CD4-positive, alpha-beta T cell (primary cell): ENCODE measurements around the gene GBA2. TPM values are rescaled to one million over a fixed set of nuclear protein-coding genes. Genes with fewer than 3 reads are reported as not detected.

Source experiments
- ATAC-seq: fragments of 200-7000 bp; cut with Tn5 transposase; one replicate; pipeline ENCODE4 v1.10.0; 2022; ENCODE audit warnings: mild to moderate bottlenecking; ENCODE audit not compliant: poor library complexity
- CTCF ChIA-PET: fragments of 350-600 bp; sonication (Branson Sonifier 250); formaldehyde crosslinking; loops from one replicate; lab custom pipeline; 2021; ENCODE audit warnings: antibody characterized with exemption, inconsistent platforms; lab: Charles Lee
- POLR2A ChIA-PET: fragments of 350-600 bp; sonication (Branson Sonifier 250); formaldehyde crosslinking; loops from one replicate; lab custom pipeline; 2021; ENCODE audit warnings: antibody characterized with exemption, inconsistent platforms; lab: Charles Lee
- DNase-seq, 14 experiments: peaks; one replicate each; pipeline ENCODE4 v3.0.0-alpha.2; 2013 to 2020; ENCODE audit warnings: mixed read lengths in 2 of 14
- H3K27ac ChIP-seq, 2 donors: one replicate each; pipeline versions ENCODE4 v1.5.1 to v1.7.0; 2013; ENCODE audit warnings: low read length in 2 of 2, low read depth in 1 of 2, mild to moderate bottlenecking in 1 of 2
- H3K27me3 ChIP-seq, 2 experiments: 1 replicate in 1 of 2; 2 replicates in 1 of 2; pipeline versions ENCODE4 v1.6.1 to v1.7.0; 2013; ENCODE audit warnings: low read length in 2 of 2, control low read depth in 1 of 2, mild to moderate bottlenecking in 1 of 2, moderate library complexity in 1 of 2; ENCODE audit not compliant: insufficient read depth in 2 of 2, control insufficient read depth in 1 of 2
- H3K36me3 ChIP-seq: one replicate; pipeline ENCODE4 v1.6.1; 2013; ENCODE audit warnings: low read length, control low read depth; ENCODE audit not compliant: insufficient read depth
- H3K4me1 ChIP-seq: one replicate; pipeline ENCODE4 v1.6.1; 2013; ENCODE audit warnings: low read length, control low read depth; ENCODE audit not compliant: insufficient read depth
- H3K4me3 ChIP-seq: one replicate; pipeline ENCODE4 v1.5.1; 2013; ENCODE audit warnings: mild to moderate bottlenecking, low read length, moderate library complexity
- H3K9me3 ChIP-seq, 2 experiments: 1 replicate in 1 of 2; 2 replicates in 1 of 2; pipeline versions ENCODE4 v1.6.1 to v1.7.0; 2013; ENCODE audit warnings: low read length in 2 of 2, mild to moderate bottlenecking in 2 of 2, control low read depth in 1 of 2, moderate library complexity in 1 of 2; ENCODE audit not compliant: control insufficient read depth in 1 of 2, insufficient read depth in 1 of 2
- H3K27ac Mint-ChIP-seq: one replicate; pipeline ENCODE4 v1.8.0; 2020; ENCODE audit warnings: mixed read lengths
- H3K27me3 Mint-ChIP-seq: one replicate; pipeline ENCODE4 v1.8.0; 2021; ENCODE audit warnings: mixed read lengths
- H3K36me3 Mint-ChIP-seq: one replicate; pipeline ENCODE4 v1.8.0; 2021; ENCODE audit warnings: low read depth, mixed read lengths
- H3K4me1 Mint-ChIP-seq: one replicate; pipeline ENCODE4 v1.8.0; 2021; ENCODE audit warnings: low read depth, mixed read lengths
- H3K4me3 Mint-ChIP-seq: one replicate; pipeline ENCODE4 v1.8.0; 2020; ENCODE audit warnings: mild to moderate bottlenecking, mixed read lengths
- H3K9me3 Mint-ChIP-seq: one replicate; pipeline ENCODE4 v1.8.0; 2020; ENCODE audit warnings: mixed read lengths
- CTCF ChIP-seq: fragments of 200-600 bp; IDR thresholded peaks from one replicate; pipeline ENCODE4 v1.8.0; 2022; ENCODE audit warnings: antibody characterized with exemption, mild to moderate bottlenecking
- intact Hi-C, 2 experiments: fragments of 100-400 bp; cut with DNase I in 1 of 2; cut with micrococcal nuclease in 1 of 2; formaldehyde crosslinking; loops; one replicate each; pipeline versions ENCODE4 v1.15.1 to v1.9.0; 2023 to 2025; cut with DNase I, micrococcal nuclease
- polyA plus RNA-seq, 2 donors: library from polyadenylated mRNA; unstranded; fragments of 120-200 nt; gene quantifications; one replicate each; pipeline ENCODE4 v1.2.1, GENCODE V29; 2013
- total RNA-seq, 174 experiments: library from RNA in 2 of 174; stranded (reverse) in 2 of 174; gene quantifications; one replicate each; pipeline ENCODE4 v1.2.3 and lab custom pipeline; 2021 to 2026

The GBA2 gene
- total RNA-seq (10 to 100 TPM; 17.3 to 18.6 TPM), total RNA-seq (lab: John Stamatoyannopoulos, UW) (12.0 to 79.4 (median 49.4) reads per million in 172 experiments)
- 35.3 TPM for polyA plus RNA-seq (2013, experiment 1 of 2)
- 39.2 TPM for polyA plus RNA-seq (2013, experiment 2 of 2)

- peaks cover 59% of the 10 kb centered on the region for H3K36me3 Mint-ChIP-seq
Observed at GRCh38 chr9:35748858-35749514, at the start of gene GBA2, which contains the start of gene RGP1. Gene GBA2 (minus strand): TSS chr9:35749228. CDS start chr9:35748704, 524 bp downstream. Gene RGP1 (plus strand): TSS chr9:35749287. CDS start chr9:35749756, 469 bp downstream.

GRCh38 chr9:35797311-35798109, 48.5 kb upstream of the GBA2 start:
- H3K27ac Mint-ChIP-seq: no peak overlapping the region
- no peak for TF ChIP-seq CTCF
- intact Hi-C loops: no loop called here

More at GRCh38 chr9:35748858-35749514, at the start of gene GBA2, which contains the start of gene RGP1:
- Histone ChIP-seq H3K4me3 (peak within 1 kb of the TSS; percentile 98), H3K36me3 (peaks cover 46% of the 10 kb centered on the region), H3K27me3 (no peaks in the 10 kb centered on the region), H3K9me3 (no peaks in the 10 kb centered on the region), H3K27ac (peak within 1 kb of the TSS; percentile 65 to 85), H3K4me1 (peaks cover 48% of the 10 kb centered on the region)
- Mint-ChIP-seq H3K27me3 (no peaks in the 10 kb centered on the region), H3K9me3 (no peaks in the 10 kb centered on the region), H3K4me1 (peaks cover 51% of the 10 kb centered on the region), H3K27ac (peak within 1 kb of the TSS; percentile 88), H3K4me3 (peak within 1 kb of the TSS; percentile 99)
- ATAC-seq: peak; percentile 59
- ChIA-PET POLR2A (interaction anchor here (0.6 to 4.2 kb wide), 17 partner anchors 8 to 1718 kb away, joined by 3 to 73 read pairs (median 8); partner anchors contain the start of genes ARHGEF39, CCDC107, CREB3 and RMRP), CTCF (interaction anchor here (0.6 to 3.5 kb wide), 21 partner anchors 8 to 669 kb away, joined by 3 to 32 read pairs (median 6); partner anchors contain the start of genes CCDC107, CREB3, FANCG and RMRP)
- no peak for TF ChIP-seq CTCF
- intact Hi-C loops: loop anchor here (1.0 to 10.0 kb wide), 6 partner anchors 13 to 1224 kb away; partner anchors contain the start of genes CREB3 (in 2 of the 2), TLN1 (in 2 of the 2), ENHO (in 1 of the 2) and SPAG8 (in 1 of the 2)
- DNase-seq: peak; percentile 25 to 77 (median 58)

GRCh38 chr9:35795695-35796094, 46.7 kb upstream of the GBA2 start:
- H3K27ac Mint-ChIP-seq: no peak overlapping the region
- CTCF ChIA-PET: no interaction called here
- no peak for ATAC-seq

More at GRCh38 chr9:35797311-35798109, 48.5 kb upstream of the GBA2 start:
- ChIA-PET CTCF (no interaction called here), POLR2A (no interaction called here)
- Mint-ChIP-seq H3K36me3 (peaks cover 48% of the 10 kb centered on the region), H3K27me3 (no peaks in the 10 kb centered on the region), H3K9me3 (no peaks in the 10 kb centered on the region), H3K4me1 (no peaks in the 10 kb centered on the region), H3K4me3 (no peak overlapping the region)
- no peak overlapping the region for H3K4me3 ChIP-seq
- DNase-seq (no peak), ATAC-seq (no peak)
- no peaks in the 10 kb centered on the region for H3K27me3 ChIP-seq
- H3K27ac ChIP-seq: no peak overlapping the region
- H3K9me3 ChIP-seq: no peaks in the 10 kb centered on the region
- peaks cover 37% of the 10 kb centered on the region for H3K36me3 ChIP-seq
- H3K4me1 ChIP-seq: no peaks in the 10 kb centered on the region

More at GRCh38 chr9:35795695-35796094, 46.7 kb upstream of the GBA2 start:
- Histone ChIP-seq H3K4me1 (peaks cover under 1% of the 10 kb centered on the region), H3K27me3 (no peaks in the 10 kb centered on the region), H3K27ac (no peak overlapping the region), H3K36me3 (peaks cover 28% of the 10 kb centered on the region), H3K4me3 (no peak overlapping the region), H3K9me3 (no peaks in the 10 kb centered on the region)
- POLR2A ChIA-PET: no interaction called here
- no peak for TF ChIP-seq CTCF
- Mint-ChIP-seq H3K9me3 (no peaks in the 10 kb centered on the region), H3K4me3 (no peak overlapping the region), H3K36me3 (peaks cover 32% of the 10 kb centered on the region), H3K4me1 (no peaks in the 10 kb centered on the region), H3K27me3 (no peaks in the 10 kb centered on the region)
- no peak for DNase-seq
- intact Hi-C loops: loop anchor here in 1 of 2 experiments (2.0 kb wide), 1 partner anchor 13 kb away; no protein-coding TSS in a partner anchor
